ENCODE measurements around the gene BRSK1.

DNA sequence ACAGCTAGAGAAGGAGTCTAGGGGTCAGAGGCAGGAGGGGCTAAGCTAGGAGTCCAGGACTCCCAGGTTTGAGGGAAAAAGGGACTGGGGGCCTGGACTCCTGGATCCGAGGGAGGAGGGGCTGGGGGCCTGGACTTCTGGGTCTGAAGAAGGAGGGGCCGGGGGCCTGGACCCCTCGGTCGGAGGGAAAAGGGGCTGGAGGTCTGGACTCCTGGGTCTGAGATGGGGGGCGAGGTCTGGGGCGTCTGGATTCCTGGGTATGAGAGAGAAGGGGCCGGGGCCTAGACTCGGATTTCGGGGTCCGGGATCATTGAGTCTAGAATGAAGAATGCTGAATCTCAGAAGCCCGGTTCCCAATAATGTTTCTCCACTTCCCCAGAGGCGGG lies 18.5 kb downstream of the BRSK1 start:
- TF ChIP-seq YY1 (IDR thresholded peaks at IDR 0.05; ENCODE audit: insufficient read depth, insufficient read length): no peak
- TF ChIP-seq SUZ12 (IDR thresholded peaks at IDR 0.05; ENCODE audit: extremely low read depth, insufficient read depth, insufficient read length): no peak
